GM23338 (cell line): ENCODE measurements around the gene GPR146. TPM values are rescaled to one million over a fixed set of nuclear protein-coding genes. Genes with fewer than 3 reads are reported as not detected.

Experiments
- ATAC-seq: fragments of 200-7000 bp; cut with Tn5 transposase; 3 replicates; pipeline ENCODE4 v1.9.1; 2020
- DNase-seq: peaks from one replicate; pipeline ENCODE4 v3.0.0-alpha.2; 2015; ENCODE audit warnings: low spot score
- H2AFZ ChIP-seq: fragments of 200-600 bp; sonication (generic); 2 replicates; pipeline ENCODE4 v1.8.0; 2016; ENCODE audit warnings: antibody characterized with exemption, mild to moderate bottlenecking, moderate library complexity
- H3F3A ChIP-seq: fragments of 200-600 bp; sonication (generic); replicated peaks from 2 replicates; pipeline ENCODE4 v1.8.0; 2017; ENCODE audit warnings: antibody characterized with exemption, mixed run types, low read depth
- H3K27ac ChIP-seq: fragments of 200-600 bp; sonication (generic); 2 replicates; pipeline ENCODE4 v1.6.1; 2016; ENCODE audit warnings: low read depth
- H3K27me3 ChIP-seq: fragments of 200-600 bp; sonication (generic); 2 replicates; pipeline ENCODE4 v1.8.0; 2016; ENCODE audit warnings: mild to moderate bottlenecking, mixed run types, moderate library complexity; ENCODE audit not compliant: insufficient read depth
- H3K36me3 ChIP-seq: fragments of 200-600 bp; sonication (generic); 2 replicates; pipeline ENCODE4 v1.8.0; 2016; ENCODE audit warnings: mild to moderate bottlenecking; ENCODE audit not compliant: insufficient read depth
- H3K4me1 ChIP-seq: fragments of 200-600 bp; sonication (generic); 2 replicates; pipeline ENCODE4 v1.8.0; 2016; ENCODE audit warnings: mild to moderate bottlenecking, moderate library complexity; ENCODE audit not compliant: insufficient read depth
- H3K4me2 ChIP-seq: fragments of 200-600 bp; sonication (generic); 2 replicates; pipeline ENCODE4 v1.7.1; 2017; ENCODE audit warnings: mixed run types
- H3K4me3 ChIP-seq: fragments of 200-600 bp; sonication (generic); 2 replicates; pipeline ENCODE4 v1.6.1; 2016; ENCODE audit warnings: mixed run types
- H3K79me2 ChIP-seq: fragments of 200-600 bp; sonication (generic); replicated peaks from 2 replicates; pipeline ENCODE4 v1.8.0; 2017; ENCODE audit warnings: mild to moderate bottlenecking; ENCODE audit not compliant: insufficient read depth
- H3K9me2 ChIP-seq: fragments of 200-600 bp; sonication (generic); 2 replicates; pipeline ENCODE4 v1.8.0; 2017; ENCODE audit not compliant: insufficient read depth
- H4K20me1 ChIP-seq: fragments of 200-600 bp; sonication (generic); replicated peaks from 2 replicates; pipeline ENCODE4 v1.8.0; 2017; ENCODE audit warnings: mild to moderate bottlenecking; ENCODE audit not compliant: insufficient read depth
- H3K27ac Mint-ChIP-seq: 2 replicates; pipeline ENCODE4 v1.8.0; 2020; ENCODE audit warnings: inconsistent platforms, mild to moderate bottlenecking, moderate library complexity, mixed read lengths
- H3K27me3 Mint-ChIP-seq: 3 replicates; pipeline ENCODE4 v1.8.0; 2022; ENCODE audit warnings: low read depth, mild to moderate bottlenecking, moderate library complexity, mixed read lengths, inconsistent platforms; ENCODE audit not compliant: insufficient read depth, poor library complexity
- H3K36me3 Mint-ChIP-seq: 3 replicates; pipeline ENCODE4 v1.8.0; 2021; ENCODE audit warnings: low read depth, mild to moderate bottlenecking, inconsistent platforms, moderate library complexity, mixed read lengths
- H3K4me1 Mint-ChIP-seq: 3 replicates; pipeline ENCODE4 v1.8.0; 2020; ENCODE audit warnings: mild to moderate bottlenecking, inconsistent platforms, mixed read lengths
- H3K4me3 Mint-ChIP-seq: 3 replicates; pipeline ENCODE4 v1.8.0; 2021; ENCODE audit warnings: moderate library complexity, mild to moderate bottlenecking, inconsistent platforms, mixed read lengths
- H3K9me3 Mint-ChIP-seq: 3 replicates; pipeline ENCODE4 v1.8.0; 2020; ENCODE audit warnings: moderate library complexity, mild to moderate bottlenecking, inconsistent platforms, mixed read lengths
- EZH2 ChIP-seq: fragments of 200-600 bp; sonication (generic); IDR thresholded peaks from one replicate; pipeline ENCODE4 v1.8.0; 2017; ENCODE audit warnings: antibody characterized with exemption, mild to moderate bottlenecking, low read depth; ENCODE audit not compliant: unreplicated experiment
- EZH2phosphoT487 ChIP-seq: fragments of 200-600 bp; sonication (generic); IDR thresholded peaks from one replicate; pipeline ENCODE4 v1.8.1; 2018; ENCODE audit warnings: antibody characterized with exemption; ENCODE audit not compliant: unreplicated experiment
- JUNB ChIP-seq: IDR thresholded peaks from one replicate; pipeline ENCODE4 v1.6.1; 2016; ENCODE audit warnings: antibody characterized with exemption; ENCODE audit not compliant: unreplicated experiment
- NANOG ChIP-seq: IDR thresholded peaks from 2 replicates; pipeline ENCODE4 v1.6.1; 2016; ENCODE audit warnings: antibody characterized with exemption, borderline replicate concordance
- POLR2AphosphoS5 ChIP-seq: IDR thresholded peaks from 2 replicates; pipeline ENCODE4 v1.6.1; 2016; ENCODE audit warnings: antibody characterized with exemption, low read depth
- STAT1 ChIP-seq: IDR thresholded peaks from one replicate; pipeline ENCODE4 v1.6.1; 2016; ENCODE audit warnings: antibody characterized with exemption; ENCODE audit not compliant: unreplicated experiment
- ZNF114 ChIP-seq: fragments of 250-450 bp; sonication (Bioruptor Pico); IDR thresholded peaks from 2 replicates; pipeline ENCODE4 v1.5.0; 2020; ENCODE audit warnings: mild to moderate bottlenecking, moderate library complexity
- ZNF331 ChIP-seq: fragments of 250-450 bp; sonication (Bioruptor Pico); IDR thresholded peaks from 2 replicates; pipeline ENCODE4 v1.5.0; 2020; ENCODE audit warnings: low read depth, mild to moderate bottlenecking, moderate library complexity
- polyA plus RNA-seq: library from polyadenylated mRNA; unstranded; fragments of >200 nt; fragmentation: Nextera tagmentation; extraction: Ambion mirVana; gene quantifications from 2 replicates; pipeline ENCODE4 v1.2.1, GENCODE V29; 2016
- total RNA-seq: library from RNA; depleted of rRNA; stranded (reverse); fragments of >200 nt; shearing (Covaris generic); gene quantifications from 2 replicates; pipeline ENCODE4 v1.2.3, GENCODE V29; 2014
- TF ChIP-seq, protein P1 (sequence below): IDR thresholded peaks from 2 replicates; pipeline ENCODE4 v1.6.1; 2016; ENCODE audit warnings: antibody characterized with exemption
- TF ChIP-seq, protein P2 (sequence below): IDR thresholded peaks from one replicate; pipeline ENCODE4 v1.6.1; 2018; ENCODE audit warnings: antibody characterized with exemption; ENCODE audit not compliant: unreplicated experiment
- TF ChIP-seq, protein P3 (sequence below), 2 experiments: fragments of 200-600 bp in 1 of 2; sonication (generic) in 1 of 2; conservative IDR thresholded peaks; 2 replicates each; pipeline versions ENCODE4 v1.5.1 to v1.6.1; 2016 to 2017; ENCODE audit warnings: antibody characterized with exemption in 2 of 2, low read depth in 2 of 2, mild to moderate bottlenecking in 2 of 2, moderate library complexity in 1 of 2

GPR146 gene
- total and polyA plus RNA-seq, 2 experiments from 2014 or later = 0.28 to 0.37 TPM

DNA sequence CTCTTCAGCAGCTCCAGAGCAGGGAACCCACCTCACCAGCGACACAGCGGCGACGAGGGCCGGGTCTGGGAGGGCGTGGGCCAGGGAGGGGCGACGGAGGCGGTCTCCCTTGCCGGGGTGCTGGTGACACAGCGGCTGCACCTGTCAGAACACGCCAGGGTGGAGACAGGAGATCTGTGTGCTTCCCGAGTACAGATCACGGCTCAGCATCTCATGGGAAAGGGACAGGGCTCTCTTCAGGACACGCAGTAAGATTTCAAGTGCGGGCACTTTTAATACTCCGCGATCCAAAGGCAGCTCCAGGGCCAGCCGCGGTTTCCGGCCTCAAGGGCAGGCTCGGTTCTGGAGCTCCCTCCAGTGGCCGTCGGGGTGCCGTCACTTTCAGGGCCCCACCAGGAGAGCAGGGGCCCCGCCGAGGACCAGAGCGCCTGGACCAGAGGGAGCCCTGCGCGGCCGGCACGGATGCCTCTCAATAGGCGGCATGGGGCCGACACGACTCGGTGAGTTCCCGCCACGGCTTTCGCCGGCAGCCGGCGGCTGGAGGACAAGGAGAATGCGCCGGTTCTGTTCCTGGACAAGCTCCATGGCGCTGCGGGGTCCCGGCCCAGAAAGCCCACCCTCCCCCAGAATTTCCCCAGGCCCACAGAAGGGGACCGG, 21.4 kb downstream of the GPR146 start:
- Histone ChIP-seq H2AFZ (no peak overlapping the region), H3K27ac (no peak overlapping the region), H3K4me3 (no peak overlapping the region), H3K9me2 (no peaks in the 10 kb centered on the region), H3K36me3 (no peaks in the 10 kb centered on the region), H3K4me1 (peaks cover 2% of the 10 kb centered on the region; the same call in 1 of the 2 replicates), H3K4me2 (peak overlapping the region; percentile 57; the same call in 1 of the 2 replicates), H3F3A (peaks cover 5% of the 10 kb centered on the region), H3K27me3 (no peaks in the 10 kb centered on the region), H4K20me1 (no peaks in the 10 kb centered on the region), H3K79me2 (0 out of 2 replicates have a peak, but pooled peaks cover 7% of the 10 kb centered on the region)
- DNase-seq = peak; percentile 94
- Mint-ChIP-seq H3K27me3 (peaks cover 9% of the 10 kb centered on the region), H3K4me3 (no peak overlapping the region), H3K36me3 (peaks cover 9% of the 10 kb centered on the region), H3K4me1 (peaks cover 13% of the 10 kb centered on the region), H3K27ac (no peak overlapping the region), H3K9me3 (peaks cover 12% of the 10 kb centered on the region)
- TF ChIP-seq ZNF331 (no peak), NANOG (no peak), ZNF114 (CRISPR knock-in tag) (no peak)
- TF ChIP-seq, protein P1, sequence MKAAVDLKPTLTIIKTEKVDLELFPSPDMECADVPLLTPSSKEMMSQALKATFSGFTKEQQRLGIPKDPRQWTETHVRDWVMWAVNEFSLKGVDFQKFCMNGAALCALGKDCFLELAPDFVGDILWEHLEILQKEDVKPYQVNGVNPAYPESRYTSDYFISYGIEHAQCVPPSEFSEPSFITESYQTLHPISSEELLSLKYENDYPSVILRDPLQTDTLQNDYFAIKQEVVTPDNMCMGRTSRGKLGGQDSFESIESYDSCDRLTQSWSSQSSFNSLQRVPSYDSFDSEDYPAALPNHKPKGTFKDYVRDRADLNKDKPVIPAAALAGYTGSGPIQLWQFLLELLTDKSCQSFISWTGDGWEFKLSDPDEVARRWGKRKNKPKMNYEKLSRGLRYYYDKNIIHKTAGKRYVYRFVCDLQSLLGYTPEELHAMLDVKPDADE = peak; percentile 21; the same call in 1 of the 2 replicates
- TF ChIP-seq, protein P2, sequence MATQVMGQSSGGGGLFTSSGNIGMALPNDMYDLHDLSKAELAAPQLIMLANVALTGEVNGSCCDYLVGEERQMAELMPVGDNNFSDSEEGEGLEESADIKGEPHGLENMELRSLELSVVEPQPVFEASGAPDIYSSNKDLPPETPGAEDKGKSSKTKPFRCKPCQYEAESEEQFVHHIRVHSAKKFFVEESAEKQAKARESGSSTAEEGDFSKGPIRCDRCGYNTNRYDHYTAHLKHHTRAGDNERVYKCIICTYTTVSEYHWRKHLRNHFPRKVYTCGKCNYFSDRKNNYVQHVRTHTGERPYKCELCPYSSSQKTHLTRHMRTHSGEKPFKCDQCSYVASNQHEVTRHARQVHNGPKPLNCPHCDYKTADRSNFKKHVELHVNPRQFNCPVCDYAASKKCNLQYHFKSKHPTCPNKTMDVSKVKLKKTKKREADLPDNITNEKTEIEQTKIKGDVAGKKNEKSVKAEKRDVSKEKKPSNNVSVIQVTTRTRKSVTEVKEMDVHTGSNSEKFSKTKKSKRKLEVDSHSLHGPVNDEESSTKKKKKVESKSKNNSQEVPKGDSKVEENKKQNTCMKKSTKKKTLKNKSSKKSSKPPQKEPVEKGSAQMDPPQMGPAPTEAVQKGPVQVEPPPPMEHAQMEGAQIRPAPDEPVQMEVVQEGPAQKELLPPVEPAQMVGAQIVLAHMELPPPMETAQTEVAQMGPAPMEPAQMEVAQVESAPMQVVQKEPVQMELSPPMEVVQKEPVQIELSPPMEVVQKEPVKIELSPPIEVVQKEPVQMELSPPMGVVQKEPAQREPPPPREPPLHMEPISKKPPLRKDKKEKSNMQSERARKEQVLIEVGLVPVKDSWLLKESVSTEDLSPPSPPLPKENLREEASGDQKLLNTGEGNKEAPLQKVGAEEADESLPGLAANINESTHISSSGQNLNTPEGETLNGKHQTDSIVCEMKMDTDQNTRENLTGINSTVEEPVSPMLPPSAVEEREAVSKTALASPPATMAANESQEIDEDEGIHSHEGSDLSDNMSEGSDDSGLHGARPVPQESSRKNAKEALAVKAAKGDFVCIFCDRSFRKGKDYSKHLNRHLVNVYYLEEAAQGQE = no peak
- TF ChIP-seq, protein P3, sequence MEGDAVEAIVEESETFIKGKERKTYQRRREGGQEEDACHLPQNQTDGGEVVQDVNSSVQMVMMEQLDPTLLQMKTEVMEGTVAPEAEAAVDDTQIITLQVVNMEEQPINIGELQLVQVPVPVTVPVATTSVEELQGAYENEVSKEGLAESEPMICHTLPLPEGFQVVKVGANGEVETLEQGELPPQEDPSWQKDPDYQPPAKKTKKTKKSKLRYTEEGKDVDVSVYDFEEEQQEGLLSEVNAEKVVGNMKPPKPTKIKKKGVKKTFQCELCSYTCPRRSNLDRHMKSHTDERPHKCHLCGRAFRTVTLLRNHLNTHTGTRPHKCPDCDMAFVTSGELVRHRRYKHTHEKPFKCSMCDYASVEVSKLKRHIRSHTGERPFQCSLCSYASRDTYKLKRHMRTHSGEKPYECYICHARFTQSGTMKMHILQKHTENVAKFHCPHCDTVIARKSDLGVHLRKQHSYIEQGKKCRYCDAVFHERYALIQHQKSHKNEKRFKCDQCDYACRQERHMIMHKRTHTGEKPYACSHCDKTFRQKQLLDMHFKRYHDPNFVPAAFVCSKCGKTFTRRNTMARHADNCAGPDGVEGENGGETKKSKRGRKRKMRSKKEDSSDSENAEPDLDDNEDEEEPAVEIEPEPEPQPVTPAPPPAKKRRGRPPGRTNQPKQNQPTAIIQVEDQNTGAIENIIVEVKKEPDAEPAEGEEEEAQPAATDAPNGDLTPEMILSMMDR (conservative IDR thresholded peaks at IDR 0.05; ENCODE audit: low read depth in 2 of 2) = peak; percentile 72 to 92
- ATAC-seq = peak; percentile 95

DNA sequence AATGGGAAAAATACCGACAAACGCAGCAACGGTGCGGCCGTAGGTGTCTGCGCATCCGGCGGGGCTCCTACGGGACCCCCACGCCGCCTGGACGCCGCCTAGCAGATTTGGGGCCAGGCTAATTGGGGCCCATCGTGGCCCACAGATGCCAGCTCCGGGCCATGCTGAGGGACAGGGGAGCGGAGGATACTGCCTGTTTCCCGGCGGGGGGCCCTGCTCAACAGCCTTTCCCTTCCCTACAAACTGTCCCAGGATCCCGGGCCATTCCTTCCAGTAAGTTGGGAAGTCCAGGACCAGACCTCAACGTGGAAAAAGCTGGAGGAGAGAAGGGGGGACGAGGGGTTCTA, 21.9 kb downstream of the GPR146 start:
- peak; percentile 45 for DNase-seq
- Mint-ChIP-seq H3K27ac (no peak overlapping the region), H3K9me3 (peaks cover 17% of the 10 kb centered on the region), H3K4me3 (no peak overlapping the region), H3K4me1 (peaks cover 10% of the 10 kb centered on the region), H3K27me3 (peaks cover 13% of the 10 kb centered on the region), H3K36me3 (peaks cover 14% of the 10 kb centered on the region)
- Histone ChIP-seq H3K4me2 (peak overlapping the region; percentile 57; the same call in 1 of the 2 replicates), H3K36me3 (no peaks in the 10 kb centered on the region), H4K20me1 (no peaks in the 10 kb centered on the region), H3K27me3 (no peaks in the 10 kb centered on the region), H3K4me3 (no peak overlapping the region), H3K9me2 (no peaks in the 10 kb centered on the region), H2AFZ (no peak overlapping the region), H3K79me2 (0 out of 2 replicates have a peak, but pooled peaks cover 7% of the 10 kb centered on the region), H3K27ac (no peak overlapping the region), H3K4me1 (no peaks in the 10 kb centered on the region; the same call in 1 of the 2 replicates), H3F3A (peaks cover 8% of the 10 kb centered on the region)
- ATAC-seq = peak; percentile 36
- TF ChIP-seq EZH2 (no peak), STAT1 (no peak), EZH2phosphoT487 (no peak), JUNB (no peak), POLR2AphosphoS5 (no peak), ZNF114 (CRISPR knock-in tag) (no peak)
- TF ChIP-seq, protein P2 = no peak
- TF ChIP-seq, protein P3 (conservative IDR thresholded peaks at IDR 0.05; ENCODE audit: low read depth in 2 of 2) = no peak
